OCI-LY1 (cell line): Measurements from ENCODE around the gene ZP1.

Source experiments
- H2AFZ ChIP-seq: fragments of 200-600 bp; sonication (generic), shearing (Covaris generic); 2 replicates; pipeline ENCODE4 v1.6.0; 2014; ENCODE audit warnings: antibody characterized with exemption, mild to moderate bottlenecking, low read length
- H3F3A ChIP-seq: fragments of 200-600 bp; sonication (generic), shearing (Covaris generic); 2 replicates; pipeline ENCODE4 v1.6.0; 2014; ENCODE audit warnings: mild to moderate bottlenecking, antibody characterized with exemption, low read length, moderate library complexity; ENCODE audit not compliant: insufficient read depth
- H3K27ac ChIP-seq: fragments of 200-600 bp; sonication (generic); 2 replicates; pipeline ENCODE4 v1.5.1; 2014; ENCODE audit warnings: low read length, mixed run types, mild to moderate bottlenecking, low read depth; ENCODE audit not compliant: poor library complexity, severe bottlenecking
- H3K27me3 ChIP-seq: fragments of 200-600 bp; sonication (generic); 2 replicates; pipeline ENCODE4 v1.6.0; 2014; ENCODE audit warnings: antibody characterized with exemption, mild to moderate bottlenecking, low read length, moderate library complexity; ENCODE audit not compliant: insufficient read depth
- H3K36me3 ChIP-seq: fragments of 200-600 bp; sonication (generic); 2 replicates; pipeline ENCODE4 v1.6.1; 2014; ENCODE audit warnings: mild to moderate bottlenecking, antibody characterized with exemption, low read length, moderate library complexity, mixed read lengths; ENCODE audit not compliant: insufficient read depth
- H3K4me1 ChIP-seq: fragments of 200-600 bp; sonication (generic); 2 replicates; pipeline ENCODE4 v1.5.1; 2014; ENCODE audit warnings: mild to moderate bottlenecking, low read length, moderate library complexity; ENCODE audit not compliant: insufficient read depth, severe bottlenecking
- H3K4me2 ChIP-seq: fragments of 200-600 bp; sonication (generic), shearing (Covaris generic); 2 replicates; pipeline ENCODE4 v1.6.1; 2014; ENCODE audit warnings: low read length
- H3K4me3 ChIP-seq: fragments of 200-600 bp; sonication (generic); 2 replicates; pipeline ENCODE4 v1.5.1; 2014; ENCODE audit warnings: low read length, low read depth, mild to moderate bottlenecking, mixed read lengths; ENCODE audit not compliant: poor library complexity, severe bottlenecking
- H3K79me2 ChIP-seq: fragments of 200-600 bp; shearing (Covaris generic); 2 replicates; pipeline ENCODE4 v1.6.1; 2016; ENCODE audit warnings: mixed run types, low read length, mixed read lengths; ENCODE audit not compliant: insufficient read depth
- H3K9ac ChIP-seq: fragments of 200-600 bp; sonication (generic), shearing (Covaris generic); 2 replicates; pipeline ENCODE4 v1.6.1; 2014; ENCODE audit warnings: mild to moderate bottlenecking, low read length, mixed read lengths
- H3K9me2 ChIP-seq: fragments of 200-600 bp; sonication (generic), shearing (Covaris generic); 2 replicates; pipeline ENCODE4 v1.6.1; 2014; ENCODE audit warnings: low read depth, mild to moderate bottlenecking, low read length, mixed read lengths
- H3K9me3 ChIP-seq: fragments of 200-600 bp; shearing (Covaris generic); 2 replicates; pipeline ENCODE4 v1.6.1; 2014; ENCODE audit warnings: low read length, mixed read lengths
- H4K20me1 ChIP-seq: fragments of 200-600 bp; sonication (generic), shearing (Covaris generic); 2 replicates; pipeline ENCODE4 v1.6.0; 2016; ENCODE audit warnings: mild to moderate bottlenecking, low read length; ENCODE audit not compliant: insufficient read depth
- EZH2 ChIP-seq: fragments of 200-600 bp; sonication (generic), shearing (Covaris generic); IDR thresholded peaks from 2 replicates; pipeline ENCODE4 v1.8.0; 2017; ENCODE audit warnings: borderline replicate concordance, mixed run types, mild to moderate bottlenecking, antibody characterized with exemption, low read length, moderate library complexity, mixed read lengths
- TF ChIP-seq, protein P1 (sequence below): fragments of 200-600 bp; sonication (generic), shearing (Covaris generic); IDR thresholded peaks from 2 replicates; pipeline ENCODE4 v1.5.1; 2017; ENCODE audit warnings: mild to moderate bottlenecking, antibody characterized with exemption, low read length, moderate library complexity, mixed read lengths

Gene ZP1

GRCh38 chr11:60825118-60825517 lies 42.2 kb upstream of the ZP1 start:
- H3K9me3 ChIP-seq, result no peaks in the 10 kb centered on the region
- H2AFZ ChIP-seq, result no peak overlapping the region
- no peak overlapping the region for H3K9ac ChIP-seq
- no peaks in the 10 kb centered on the region for H3K79me2 ChIP-seq
- no peaks in the 10 kb centered on the region for H3F3A ChIP-seq
- TF ChIP-seq, protein P1, sequence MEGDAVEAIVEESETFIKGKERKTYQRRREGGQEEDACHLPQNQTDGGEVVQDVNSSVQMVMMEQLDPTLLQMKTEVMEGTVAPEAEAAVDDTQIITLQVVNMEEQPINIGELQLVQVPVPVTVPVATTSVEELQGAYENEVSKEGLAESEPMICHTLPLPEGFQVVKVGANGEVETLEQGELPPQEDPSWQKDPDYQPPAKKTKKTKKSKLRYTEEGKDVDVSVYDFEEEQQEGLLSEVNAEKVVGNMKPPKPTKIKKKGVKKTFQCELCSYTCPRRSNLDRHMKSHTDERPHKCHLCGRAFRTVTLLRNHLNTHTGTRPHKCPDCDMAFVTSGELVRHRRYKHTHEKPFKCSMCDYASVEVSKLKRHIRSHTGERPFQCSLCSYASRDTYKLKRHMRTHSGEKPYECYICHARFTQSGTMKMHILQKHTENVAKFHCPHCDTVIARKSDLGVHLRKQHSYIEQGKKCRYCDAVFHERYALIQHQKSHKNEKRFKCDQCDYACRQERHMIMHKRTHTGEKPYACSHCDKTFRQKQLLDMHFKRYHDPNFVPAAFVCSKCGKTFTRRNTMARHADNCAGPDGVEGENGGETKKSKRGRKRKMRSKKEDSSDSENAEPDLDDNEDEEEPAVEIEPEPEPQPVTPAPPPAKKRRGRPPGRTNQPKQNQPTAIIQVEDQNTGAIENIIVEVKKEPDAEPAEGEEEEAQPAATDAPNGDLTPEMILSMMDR, result no peak
- no peak for TF ChIP-seq EZH2
- H3K9me2 ChIP-seq, result no peaks in the 10 kb centered on the region
- H4K20me1 ChIP-seq, result no peaks in the 10 kb centered on the region
- no peak overlapping the region for H3K4me2 ChIP-seq
- no peak overlapping the region for H3K27ac ChIP-seq
- H3K4me3 ChIP-seq, result no peak overlapping the region
- H3K36me3 ChIP-seq, result no peaks in the 10 kb centered on the region
- no peaks in the 10 kb centered on the region for H3K4me1 ChIP-seq
- H3K27me3 ChIP-seq, result peaks cover 5% of the 10 kb centered on the region; the same call in 1 of the 2 replicates

- Histone ChIP-seq H3K36me3 (no peaks in the 10 kb centered on the region), H3K27me3 (peaks cover 5% of the 10 kb centered on the region; the same call in 1 of the 2 replicates), H3K9ac (no peak overlapping the region), H3K9me3 (no peaks in the 10 kb centered on the region), H3K4me2 (no peak overlapping the region), H3K79me2 (no peaks in the 10 kb centered on the region), H3K4me1 (no peaks in the 10 kb centered on the region), H3K4me3 (no peak overlapping the region), H3F3A (no peaks in the 10 kb centered on the region), H2AFZ (no peak overlapping the region), H4K20me1 (no peaks in the 10 kb centered on the region), H3K27ac (no peak overlapping the region), H3K9me2 (no peaks in the 10 kb centered on the region)
- TF ChIP-seq, protein P1, result no peak
- no peak for TF ChIP-seq EZH2
Measured at GRCh38 chr11:60825790-60826189, 41.6 kb upstream of the ZP1 start.

GRCh38 chr11:60830478-60831142 lies 36.7 kb upstream of the ZP1 start:
- Histone ChIP-seq H3K4me2 (no peak overlapping the region), H3K9me2 (no peaks in the 10 kb centered on the region), H3K27ac (no peak overlapping the region), H2AFZ (no peak overlapping the region), H3K9ac (no peak overlapping the region), H3K36me3 (no peaks in the 10 kb centered on the region), H3K9me3 (no peaks in the 10 kb centered on the region), H3F3A (no peaks in the 10 kb centered on the region), H4K20me1 (no peaks in the 10 kb centered on the region), H3K4me3 (no peak overlapping the region), H3K4me1 (peaks cover 7% of the 10 kb centered on the region), H3K27me3 (peaks cover under 1% of the 10 kb centered on the region; the same call in 1 of the 2 replicates), H3K79me2 (no peaks in the 10 kb centered on the region)
- TF ChIP-seq, protein P1, result no peak
- no peak for TF ChIP-seq EZH2
